Activated CD4-positive, alpha-beta T cell treated with anti-CD3 and anti-CD28 coated beads, Interleukin-2, amount 50 U/mL, for 4 hours (primary cell): ENCODE results near the gene SUN1.
"Not testable (repeated sequence)": the region's sequence is repeated elsewhere in the genome, so short reads cannot be mapped to it uniquely, and the experiment has no call there.

Source experiments
- DNase-seq, 2 experiments: peaks; one replicate each; pipeline ENCODE4 v3.0.0-alpha.2; 2020

SUN1 gene, protein sequence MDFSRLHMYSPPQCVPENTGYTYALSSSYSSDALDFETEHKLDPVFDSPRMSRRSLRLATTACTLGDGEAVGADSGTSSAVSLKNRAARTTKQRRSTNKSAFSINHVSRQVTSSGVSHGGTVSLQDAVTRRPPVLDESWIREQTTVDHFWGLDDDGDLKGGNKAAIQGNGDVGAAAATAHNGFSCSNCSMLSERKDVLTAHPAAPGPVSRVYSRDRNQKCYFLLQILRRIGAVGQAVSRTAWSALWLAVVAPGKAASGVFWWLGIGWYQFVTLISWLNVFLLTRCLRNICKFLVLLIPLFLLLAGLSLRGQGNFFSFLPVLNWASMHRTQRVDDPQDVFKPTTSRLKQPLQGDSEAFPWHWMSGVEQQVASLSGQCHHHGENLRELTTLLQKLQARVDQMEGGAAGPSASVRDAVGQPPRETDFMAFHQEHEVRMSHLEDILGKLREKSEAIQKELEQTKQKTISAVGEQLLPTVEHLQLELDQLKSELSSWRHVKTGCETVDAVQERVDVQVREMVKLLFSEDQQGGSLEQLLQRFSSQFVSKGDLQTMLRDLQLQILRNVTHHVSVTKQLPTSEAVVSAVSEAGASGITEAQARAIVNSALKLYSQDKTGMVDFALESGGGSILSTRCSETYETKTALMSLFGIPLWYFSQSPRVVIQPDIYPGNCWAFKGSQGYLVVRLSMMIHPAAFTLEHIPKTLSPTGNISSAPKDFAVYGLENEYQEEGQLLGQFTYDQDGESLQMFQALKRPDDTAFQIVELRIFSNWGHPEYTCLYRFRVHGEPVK

DNA sequence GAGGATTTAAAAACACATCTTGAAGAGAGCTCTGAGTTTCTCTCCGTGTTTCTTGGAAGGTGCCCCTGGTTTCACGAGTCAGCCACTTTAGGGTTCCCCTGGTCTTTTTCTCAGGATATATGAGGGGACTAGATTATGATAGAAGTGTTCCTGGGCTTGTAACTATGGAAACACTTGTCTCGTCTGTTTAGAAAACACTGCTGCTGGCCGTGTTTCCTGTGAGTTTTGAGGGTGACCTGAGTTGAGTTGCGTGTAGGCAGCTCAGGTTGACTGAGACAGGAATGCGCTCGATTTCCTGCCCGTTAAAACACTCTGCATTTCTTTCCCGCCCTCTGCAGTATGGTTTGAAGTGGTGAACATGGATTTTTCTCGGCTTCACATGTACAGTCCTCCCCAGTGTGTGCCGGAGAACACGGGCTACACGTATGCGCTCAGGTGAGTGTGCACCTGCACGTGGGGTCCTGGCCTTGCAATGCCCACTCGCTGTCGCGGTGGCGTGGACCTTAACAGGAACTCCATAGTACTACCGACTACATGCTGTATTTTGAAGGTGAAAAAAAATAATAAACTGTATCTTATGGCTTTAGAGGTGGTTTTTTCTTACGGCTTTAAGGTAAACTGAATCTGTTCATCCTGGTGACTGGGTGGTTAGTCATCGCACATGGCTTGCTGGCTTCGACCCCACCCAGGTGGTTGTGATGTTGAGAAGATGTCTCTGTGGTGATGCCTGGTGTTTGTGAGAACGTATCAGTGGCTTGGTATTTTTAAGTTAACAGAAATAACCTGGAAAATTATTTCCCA is at the start of gene SUN1:
TSS of gene SUN1 (plus strand) at position 310 of the 801 bp plus-strand sequence. CDS start at position 359, 49 bp downstream.
- DNase-seq: peak; percentile 71 to 73

DNA sequence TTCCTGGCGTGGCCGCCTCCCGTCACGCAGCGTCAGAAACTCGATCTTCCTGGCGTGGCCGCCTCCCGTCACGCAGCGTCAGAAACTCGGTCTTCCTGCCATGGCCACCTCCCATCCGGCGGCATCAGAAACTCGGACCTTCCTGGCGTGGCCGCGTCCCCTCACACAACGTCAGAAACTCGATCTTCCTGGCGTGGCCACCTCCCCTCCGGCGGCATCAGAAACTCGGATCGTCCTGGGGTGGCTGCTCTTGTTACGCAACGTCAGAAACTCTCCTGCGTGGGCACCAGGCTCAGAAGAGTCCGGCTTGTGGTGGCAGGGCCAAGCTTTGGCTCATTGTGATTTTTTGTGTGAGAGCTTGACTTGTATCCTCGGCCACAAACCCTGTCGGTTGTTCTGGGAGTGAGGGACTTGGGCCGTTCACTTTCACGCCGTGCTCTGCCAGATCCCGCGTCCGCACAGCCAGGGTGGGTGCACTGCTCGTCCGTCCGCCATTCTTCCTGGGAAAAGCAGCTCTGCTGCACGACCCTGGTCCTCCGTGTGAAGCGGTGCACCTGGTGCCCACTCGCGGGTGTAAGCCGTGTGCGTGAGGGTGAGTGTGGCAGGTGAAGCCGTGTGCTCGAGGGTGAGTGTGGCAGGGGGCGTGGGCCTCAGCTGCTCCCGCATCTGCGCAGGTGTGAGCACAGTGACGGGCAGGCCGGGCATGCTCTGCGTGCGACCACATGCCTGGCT is 49.4 kb upstream of the SUN1 start:
- no peak for DNase-seq

DNA sequence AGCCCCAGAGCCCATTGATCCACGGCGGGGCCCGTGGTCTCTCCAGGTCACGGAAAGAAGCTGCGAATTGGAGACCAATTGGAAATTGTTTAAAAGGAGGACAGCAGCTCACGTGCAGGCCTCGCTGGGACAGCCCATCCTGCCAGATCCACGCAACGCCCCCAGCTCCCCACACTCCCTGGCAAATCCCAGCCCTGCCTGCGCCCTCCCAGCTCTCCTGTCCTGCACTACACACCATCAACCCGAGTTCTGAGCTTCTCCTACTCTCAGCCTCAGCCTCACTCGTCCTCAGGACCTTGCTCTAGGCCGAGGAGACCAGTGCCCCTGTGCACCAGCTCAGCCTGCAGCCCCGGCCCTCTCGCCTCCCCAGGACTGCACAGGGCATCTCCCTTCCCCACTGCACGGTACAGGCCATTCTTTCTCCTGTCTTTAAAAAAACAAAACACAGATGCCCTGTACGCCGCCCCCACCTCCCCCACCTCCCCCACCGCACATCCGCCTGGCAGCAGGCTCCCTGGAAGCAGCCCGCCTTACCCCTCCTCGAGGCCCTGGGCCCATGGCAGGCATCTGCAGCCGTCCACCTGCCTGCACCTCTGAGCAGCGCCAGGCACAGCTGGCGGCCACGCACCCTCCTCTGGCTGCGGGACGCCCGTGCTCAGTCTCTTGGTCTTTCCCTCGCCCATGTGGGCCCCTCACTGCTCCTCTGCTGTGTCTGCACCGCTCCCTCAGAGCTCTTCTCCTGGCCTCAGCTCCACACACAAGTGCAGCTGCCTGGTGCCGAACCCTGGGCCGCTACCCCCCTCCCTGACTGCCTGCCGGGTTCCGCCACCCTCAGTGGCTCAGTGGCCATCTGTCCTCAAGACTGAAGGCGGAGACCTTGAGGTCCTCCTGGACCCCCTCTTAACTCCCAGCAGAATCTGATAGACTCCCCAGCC is 48.5 kb upstream of the SUN1 start:
- no peak for DNase-seq

DNA sequence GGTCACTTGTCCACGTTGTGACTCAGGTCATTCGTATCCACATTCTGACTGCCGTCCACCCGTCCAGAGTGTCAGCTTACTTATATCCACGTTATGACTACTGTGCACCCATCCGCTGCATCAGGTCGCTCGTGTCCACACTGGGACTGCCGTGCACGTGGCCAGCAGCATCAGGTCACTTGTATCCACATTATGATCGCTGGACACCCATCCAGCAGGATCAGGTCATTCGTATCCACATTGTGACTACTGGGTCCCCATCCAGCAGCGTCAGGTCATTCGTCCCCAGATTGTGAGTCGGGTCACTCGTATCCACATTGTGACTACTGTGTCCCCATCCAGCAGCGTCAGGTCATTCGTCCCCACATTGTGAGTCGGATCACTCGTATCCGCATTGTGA is 47.3 kb upstream of the SUN1 start:
- no peak for DNase-seq

DNA sequence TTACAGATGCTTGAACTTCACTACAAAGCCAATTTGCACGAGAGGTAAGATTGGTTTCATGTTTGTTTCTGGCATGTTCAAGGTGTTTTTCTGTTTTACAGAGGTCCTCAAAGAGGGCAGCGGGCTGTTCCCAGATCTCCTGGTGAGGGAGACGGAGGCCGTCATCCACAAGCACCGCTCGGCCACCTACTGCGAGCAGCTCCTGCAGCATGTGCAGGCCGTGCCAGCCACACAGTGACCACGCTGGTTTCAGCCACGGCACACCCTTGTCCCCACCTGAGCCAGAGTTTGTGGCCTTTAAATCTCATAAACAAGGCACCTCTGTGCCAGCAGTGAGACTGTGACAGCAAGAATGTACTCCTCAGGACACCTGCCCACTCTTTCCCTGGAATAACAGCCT is 46.9 kb upstream of the SUN1 start:
- DNase-seq: no peak

DNA sequence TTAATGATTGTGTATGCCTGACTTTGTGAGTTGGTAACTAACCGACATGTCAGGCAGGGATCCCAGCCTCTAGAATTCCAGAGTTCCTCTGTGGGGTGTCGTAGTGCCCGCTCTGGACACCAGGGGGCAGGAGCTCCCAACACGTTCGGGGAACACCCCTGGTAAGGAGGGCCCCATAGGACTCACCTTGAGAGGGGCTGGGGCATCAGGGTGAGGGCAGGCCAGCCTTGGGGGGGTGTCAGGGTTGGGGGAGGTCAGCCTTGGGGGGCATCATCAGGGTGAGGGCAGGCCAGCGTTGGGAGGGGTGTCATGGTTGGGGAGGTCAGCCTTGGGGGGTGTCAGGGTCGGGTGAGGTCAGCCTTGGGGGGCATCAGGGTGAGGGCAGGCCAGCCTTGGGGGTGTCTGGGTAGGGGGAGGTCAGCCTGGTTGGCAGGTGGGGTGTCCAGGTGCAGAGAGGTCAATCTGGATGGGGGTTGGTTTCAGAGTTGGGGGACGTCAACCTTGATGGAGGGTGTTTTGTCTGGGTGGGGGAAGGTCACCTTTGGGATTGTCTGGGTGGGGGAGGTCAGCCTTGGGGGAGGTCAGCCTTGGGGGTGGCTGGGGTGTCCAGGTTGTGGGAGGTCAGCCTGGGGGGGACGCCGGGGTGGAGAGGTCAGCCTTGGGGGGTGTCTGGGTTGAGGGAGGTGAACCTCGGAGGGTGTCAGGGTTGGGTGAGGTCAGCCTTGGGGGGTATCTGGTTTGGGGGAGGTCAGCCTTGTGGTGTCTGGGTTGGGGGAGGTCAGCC is 45.6 kb upstream of the SUN1 start:
- peak; percentile 71 to 75 for DNase-seq

DNA sequence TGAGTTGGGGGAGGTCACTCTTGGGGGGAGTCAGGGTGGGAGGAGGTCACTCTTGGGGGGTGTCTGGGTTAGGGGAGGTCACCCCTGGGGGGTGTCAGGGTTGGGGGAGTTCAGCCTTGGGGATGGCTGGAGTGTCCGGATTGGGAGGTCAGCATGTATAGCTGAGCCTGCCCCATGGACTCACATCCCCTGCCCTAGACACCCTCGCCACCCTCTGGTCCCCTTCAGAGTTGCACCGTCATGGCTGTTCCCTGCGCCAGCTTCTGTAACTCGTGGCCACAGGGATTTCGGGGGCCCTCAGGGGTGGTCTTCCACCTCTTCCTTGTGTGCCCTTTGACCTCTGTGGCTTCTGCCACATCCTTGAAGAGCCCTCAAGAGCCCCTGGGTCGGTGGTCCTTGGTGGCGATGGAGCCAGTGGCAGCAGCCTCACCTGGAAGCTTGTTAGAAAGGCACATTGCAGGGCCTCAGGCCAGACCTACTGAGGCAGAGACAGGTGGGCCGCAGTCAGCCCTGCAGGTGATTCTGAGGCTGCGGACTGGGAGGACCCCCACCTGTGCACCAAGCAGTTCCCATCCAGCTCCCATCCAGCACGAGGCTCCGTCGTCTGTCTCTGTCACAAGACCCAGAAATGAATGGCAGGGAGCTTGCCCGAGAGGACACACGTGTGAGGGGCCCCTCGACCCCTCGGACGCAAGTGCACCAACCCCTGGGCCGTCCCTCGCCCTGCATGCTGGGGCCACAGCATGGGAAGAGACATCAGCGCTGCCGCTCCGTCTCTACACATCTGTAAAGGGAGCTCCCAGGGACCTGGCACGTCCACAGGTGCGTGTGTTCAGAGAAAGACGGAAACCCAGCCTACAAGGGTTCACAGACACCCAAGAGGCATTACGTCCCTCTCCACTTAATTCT is 44.7 kb upstream of the SUN1 start:
- no peak for DNase-seq

DNA sequence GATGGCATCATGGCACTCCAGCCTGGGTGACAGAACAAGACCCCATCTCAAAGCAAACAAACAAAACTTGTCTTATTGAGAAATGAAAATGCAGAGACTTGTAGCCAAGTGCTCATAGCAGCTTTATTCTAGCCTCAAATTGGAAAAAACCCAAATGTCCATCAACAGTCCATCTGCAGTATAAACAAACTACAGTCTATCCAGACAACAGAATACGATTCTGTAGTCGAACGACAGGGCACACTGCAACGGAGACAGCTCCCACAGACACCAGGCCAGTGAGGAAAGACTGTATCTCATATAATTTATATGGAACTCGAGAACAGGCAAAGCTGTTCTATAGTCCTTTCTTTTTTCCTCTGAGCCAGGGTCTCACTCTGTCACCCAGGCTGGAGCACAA is 40.8 kb upstream of the SUN1 start:
- no peak for DNase-seq

DNA sequence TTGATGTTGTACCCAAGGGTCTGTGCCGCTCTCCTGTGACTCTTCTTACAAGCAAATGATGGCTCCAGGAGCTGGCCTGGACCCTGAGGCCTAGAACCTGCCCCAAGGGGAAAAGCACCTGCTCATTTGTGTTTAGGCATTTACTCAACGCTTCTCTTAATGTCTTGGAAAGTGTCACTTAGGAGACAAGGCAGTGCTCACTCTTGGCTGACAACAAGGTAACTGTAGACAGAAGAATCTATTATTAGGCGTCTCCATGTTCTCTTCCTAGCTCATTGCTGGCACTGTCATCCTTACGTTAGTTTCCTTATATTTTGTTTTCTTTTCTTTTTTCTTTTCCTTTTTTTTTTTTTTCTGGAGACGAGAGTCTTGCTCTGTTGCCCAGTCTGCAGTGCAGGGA is 38.1 kb upstream of the SUN1 start:
- DNase-seq: no peak

DNA sequence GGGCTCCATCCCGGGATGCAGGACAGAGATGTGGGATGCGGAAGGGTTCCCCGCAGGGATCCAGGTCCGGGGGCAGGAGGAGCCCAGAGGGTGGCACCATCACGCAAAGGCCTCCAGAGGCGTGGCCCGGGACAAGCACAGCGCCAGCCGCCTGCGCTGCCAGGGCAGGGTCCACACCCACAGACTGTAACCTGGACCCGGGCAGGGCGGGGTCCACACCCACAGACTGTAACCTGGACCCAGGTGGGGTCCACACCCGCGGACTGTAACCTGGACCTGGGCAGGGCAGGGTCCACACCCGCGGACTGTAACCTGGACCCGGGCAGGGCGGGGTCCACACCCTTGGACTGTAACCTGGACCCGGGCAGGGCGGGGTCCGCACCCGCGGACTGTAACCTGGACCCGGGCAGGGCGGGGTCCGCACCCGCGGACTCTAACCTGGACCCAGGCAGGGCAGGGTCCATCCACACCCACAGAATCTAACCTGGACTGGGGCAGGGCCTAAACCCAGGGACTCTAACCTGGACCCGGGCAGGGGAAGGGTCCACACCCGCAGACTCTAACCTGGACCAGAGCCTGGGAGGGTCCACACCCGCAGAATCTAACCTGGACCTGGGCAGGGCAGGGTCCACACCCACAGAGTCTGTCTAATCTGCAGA is 37.5 kb upstream of the SUN1 start:
- no peak for DNase-seq

DNA sequence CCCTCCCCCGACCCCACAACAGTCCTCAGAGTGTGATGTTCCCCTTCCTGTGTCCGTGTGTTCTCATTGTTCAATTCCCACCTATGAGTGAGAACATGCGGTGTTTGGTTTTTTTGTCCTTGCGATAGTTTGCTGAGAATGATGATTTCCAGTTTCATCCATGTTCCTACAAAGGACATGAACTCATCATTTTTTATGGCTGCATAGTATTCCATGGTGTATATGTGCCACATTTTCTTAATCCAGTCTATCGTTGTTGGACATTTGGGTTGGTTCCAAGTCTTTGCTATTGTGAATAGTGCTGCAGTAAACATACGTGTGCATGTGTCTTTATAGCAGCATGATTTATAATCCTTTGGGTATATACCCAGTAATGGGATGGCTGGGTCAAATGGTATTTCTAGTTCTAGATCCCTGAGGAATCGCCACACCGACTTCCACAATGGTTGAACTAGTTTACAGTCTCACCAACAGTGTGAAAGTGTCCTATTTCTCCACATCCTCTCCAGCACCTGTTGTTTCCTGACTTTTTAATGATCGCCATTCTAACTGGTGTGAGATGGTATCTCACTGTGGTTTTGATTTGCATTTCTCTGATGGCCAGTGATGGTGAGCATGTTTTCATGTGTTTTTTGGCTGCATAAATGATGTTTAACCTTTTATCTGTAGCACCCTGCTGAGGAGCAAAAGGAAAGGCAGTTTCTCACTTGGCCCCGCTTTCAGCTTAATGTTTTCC is 35.7 kb upstream of the SUN1 start:
- DNase-seq: not testable (repeated sequence)

DNA sequence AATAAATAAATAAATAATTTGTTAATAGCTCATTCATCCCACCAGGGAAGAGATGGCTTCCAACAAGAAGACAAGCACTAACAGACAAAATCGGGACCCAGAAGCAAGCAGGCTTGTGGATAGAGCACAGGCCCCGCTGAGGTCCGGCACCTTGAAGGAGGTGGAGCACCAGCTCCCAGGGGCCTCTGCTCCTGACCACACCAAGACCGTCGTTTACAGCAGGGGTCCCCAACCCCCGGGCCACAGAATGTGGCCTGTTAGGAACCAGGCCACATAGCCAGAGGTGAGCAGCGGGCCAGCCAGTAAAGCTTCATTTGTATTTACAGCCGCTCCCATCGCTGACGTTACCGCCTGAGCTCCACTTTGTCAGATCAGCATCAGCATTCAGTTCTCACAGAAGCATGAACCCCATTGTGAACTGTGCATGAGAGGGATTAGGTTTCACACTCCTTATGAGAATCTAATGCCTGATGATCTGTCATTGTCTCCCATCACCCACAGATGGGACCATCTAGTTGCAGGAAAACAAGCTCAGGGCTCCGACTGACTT is 33.3 kb upstream of the SUN1 start:
- no peak for DNase-seq

DNA sequence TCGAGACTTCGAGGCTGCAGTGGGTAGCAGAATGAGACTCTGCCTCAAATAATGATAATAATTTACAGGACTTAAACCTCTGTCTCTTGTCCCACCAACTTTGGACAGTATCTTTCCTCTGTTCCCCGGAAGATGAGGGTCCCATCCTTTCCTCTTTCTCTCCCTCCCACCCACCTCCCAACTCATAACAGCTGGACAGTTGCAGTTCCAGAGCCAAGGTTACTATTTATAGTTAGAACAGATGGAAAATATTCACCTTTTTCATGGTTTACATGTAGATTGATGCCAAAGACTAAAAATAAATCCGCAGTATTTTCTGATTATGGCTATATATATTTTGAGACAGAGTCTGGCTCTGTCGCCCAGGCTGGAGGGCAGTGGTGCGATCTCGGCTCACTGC is 31.6 kb upstream of the SUN1 start:
- DNase-seq: no peak

DNA sequence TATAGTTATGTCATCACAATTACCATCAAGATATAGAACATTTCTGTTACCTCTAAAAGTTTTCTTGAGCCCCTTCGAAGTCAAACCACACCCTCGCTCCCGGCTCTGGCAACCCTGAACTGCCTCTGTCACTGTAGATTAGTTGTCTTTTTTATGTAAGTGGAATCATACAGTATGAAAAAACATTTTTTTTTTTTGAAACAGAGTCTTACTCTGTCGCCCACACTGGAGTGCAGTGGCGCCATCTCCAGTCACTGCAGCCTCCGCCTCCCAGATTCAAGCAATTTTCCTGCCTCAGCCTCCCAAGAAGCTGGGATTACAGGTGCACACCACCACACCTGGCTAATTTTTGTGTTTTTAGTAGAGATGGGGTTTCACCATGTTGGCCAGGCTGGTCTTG is 30.9 kb upstream of the SUN1 start:
- not testable (repeated sequence) for DNase-seq

DNA sequence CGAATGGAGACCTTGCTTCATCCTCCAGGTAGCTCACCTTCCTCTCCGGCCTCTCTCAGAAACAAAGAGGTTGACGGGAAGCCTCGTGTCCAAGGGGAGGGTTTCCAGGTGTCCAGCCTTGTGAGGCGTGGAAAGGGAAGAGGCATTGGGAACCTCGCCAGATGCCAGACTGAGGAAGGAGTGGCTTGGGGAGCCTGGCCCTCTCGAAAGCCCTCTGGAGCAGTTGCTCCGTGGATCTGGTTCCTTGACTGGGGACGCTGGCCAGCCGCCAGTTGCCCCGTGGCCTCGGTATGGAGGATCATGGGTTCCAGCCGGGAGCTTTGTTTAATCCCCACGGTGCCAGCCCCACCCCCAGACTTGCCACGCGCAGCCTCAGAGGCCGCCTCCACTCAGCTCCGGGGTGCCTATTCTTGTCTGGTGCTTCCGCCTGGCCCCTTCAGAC is 30.3 kb upstream of the SUN1 start:
- no peak for DNase-seq

DNA sequence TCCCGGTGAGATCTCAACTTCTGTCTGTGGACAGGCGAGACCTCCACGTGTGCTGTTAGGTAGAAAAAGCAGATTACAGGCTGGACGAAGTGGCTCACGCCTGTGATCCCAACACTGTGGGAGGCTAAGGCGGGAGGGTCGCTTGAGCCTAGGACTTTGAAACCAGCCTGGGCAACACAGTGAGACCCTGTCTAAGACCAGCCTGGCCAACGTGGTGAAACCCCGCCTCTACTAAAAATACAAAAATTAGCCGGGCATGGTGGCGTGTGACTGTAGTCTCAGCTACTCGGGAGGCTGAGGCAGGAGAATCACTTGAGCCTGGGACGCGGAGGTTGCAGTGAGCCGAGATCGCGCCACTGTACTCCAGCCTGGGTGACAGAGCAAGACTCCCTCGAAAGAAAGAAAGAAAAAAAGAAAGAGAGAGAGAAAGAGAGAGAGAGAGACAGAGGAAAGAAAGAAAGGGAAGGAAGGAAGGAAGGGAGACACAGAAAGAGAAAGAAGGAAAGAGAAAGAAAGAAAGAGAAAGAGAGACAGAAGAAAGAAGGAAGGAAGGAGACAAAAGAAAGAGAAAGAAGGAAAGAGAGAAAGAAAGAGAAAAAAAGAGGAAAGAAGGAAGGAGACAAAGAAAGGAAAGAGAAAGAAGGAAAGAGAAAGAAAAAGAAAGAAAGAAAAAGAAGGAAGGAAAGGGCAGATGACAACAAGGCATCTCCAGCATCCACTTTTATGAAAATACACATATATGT is 29.6 kb upstream of the SUN1 start:
- DNase-seq: no peak

DNA sequence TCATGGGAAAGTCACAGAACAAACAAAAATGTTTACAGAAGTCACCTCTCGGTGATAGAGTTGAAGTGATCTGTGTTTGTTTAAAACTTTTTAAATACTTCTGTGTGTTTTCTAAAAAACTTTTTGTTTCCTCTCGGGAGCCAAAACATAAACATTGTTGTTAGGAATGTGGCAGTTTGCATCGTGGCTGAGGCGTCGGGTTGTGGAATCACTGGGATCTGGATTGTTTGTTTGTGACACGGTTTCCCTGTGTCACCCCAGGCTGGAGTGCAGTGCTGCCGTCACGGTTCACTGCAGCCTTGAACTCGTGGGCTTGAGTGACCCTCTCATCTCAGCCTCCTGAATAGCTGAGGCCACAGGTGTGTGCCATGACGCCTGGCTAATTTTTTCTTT is 29.0 kb upstream of the SUN1 start:
- no peak for DNase-seq
